ENCODE data around the gene HCLS1.
"Not testable (repeated sequence)": the region's sequence is repeated elsewhere in the genome, so short reads cannot be mapped to it uniquely, and the experiment has no call there.

- not testable (repeated sequence) for TF ChIP-seq YY1 (IDR thresholded peaks at IDR 0.05; ENCODE audit: insufficient read depth, insufficient read length); SUZ12 (IDR thresholded peaks at IDR 0.05; ENCODE audit: extremely low read depth, insufficient read depth, insufficient read length)
Observed at GRCh38 chr3:121688747-121689146, 28.0 kb upstream of the HCLS1 start.
